HFFc6 (cell line): ENCODE measurements around the gene MBD3L4. TPM values are rescaled to one million over a fixed set of nuclear protein-coding genes. Genes with fewer than 3 reads are reported as not detected.
"Not testable (repeated sequence)": the region's sequence is repeated elsewhere in the genome, so short reads cannot be mapped to it uniquely, and the experiment has no call there.

ENCODE experiments used
- DNase-seq: peaks from one replicate; pipeline ENCODE4 v3.0.0-alpha.2; 2018
- H3K27ac Mint-ChIP-seq: 2 replicates; pipeline ENCODE4 v1.8.0; 2020; ENCODE audit warnings: mild to moderate bottlenecking, mixed read lengths
- H3K27me3 Mint-ChIP-seq: 2 replicates; pipeline ENCODE4 v1.8.0; 2021; ENCODE audit warnings: mild to moderate bottlenecking, moderate library complexity, mixed read lengths; ENCODE audit not compliant: insufficient read depth
- H3K36me3 Mint-ChIP-seq: 2 replicates; pipeline ENCODE4 v1.8.0; 2021; ENCODE audit warnings: low read depth, mixed read lengths
- H3K4me1 Mint-ChIP-seq: 2 replicates; pipeline ENCODE4 v1.8.0; 2020; ENCODE audit warnings: low read depth, mixed read lengths
- H3K4me3 Mint-ChIP-seq: 2 replicates; pipeline ENCODE4 v1.8.0; 2020; ENCODE audit warnings: mild to moderate bottlenecking, moderate library complexity, mixed read lengths
- H3K9me3 Mint-ChIP-seq: 2 replicates; pipeline ENCODE4 v1.8.0; 2020; ENCODE audit warnings: mild to moderate bottlenecking, mixed read lengths
- total RNA-seq, 6 experiments: library from RNA; stranded (reverse); fragmentation: NEBNext Ultra II Directional; extraction: Animal tissue kit (Norgen Biotek cat#: 25700); gene quantifications; 2 replicates in 1 of 6; 3 replicates in 5 of 6; pipeline ENCODE4 v1.2.3, GENCODE V29; 2021
- TF ChIP-seq, protein P1 (sequence below): fragments of 200-600 bp; sonication (generic); IDR thresholded peaks from 2 replicates; pipeline ENCODE4 v1.5.0; 2021; ENCODE audit warnings: antibody characterized with exemption, mild to moderate bottlenecking

The MBD3L4 gene
- total RNA-seq, 6 experiments from 2014 or later, result not detected

- H3K27me3 Mint-ChIP-seq, DNase-seq, H3K36me3 Mint-ChIP-seq, H3K4me3 Mint-ChIP-seq, H3K4me1 Mint-ChIP-seq, H3K27ac Mint-ChIP-seq, H3K9me3 Mint-ChIP-seq: not testable (repeated sequence)
These were observed 1.6 kb upstream of the MBD3L4 start for GRCh38 chr19:7041563-7041962.

DNA sequence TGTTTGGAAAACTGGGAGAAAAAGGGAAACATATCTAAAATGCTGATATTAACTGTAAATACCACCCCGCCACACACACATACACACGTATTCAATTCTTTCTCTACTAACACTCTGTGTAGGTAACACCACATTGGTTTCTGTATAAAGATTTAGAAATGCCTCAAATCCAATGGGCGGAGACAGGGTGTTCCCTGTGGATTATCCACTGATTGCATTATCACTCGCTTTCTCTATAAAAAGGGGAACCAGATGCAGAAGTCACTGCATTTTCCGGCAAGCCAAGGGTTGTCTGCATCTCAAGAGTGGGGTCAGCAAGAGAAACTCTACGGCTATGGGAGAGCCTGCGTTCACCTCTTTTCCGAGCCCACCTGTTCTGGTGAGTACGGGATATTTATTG, 9.7 kb downstream of the MBD3L4 start, which contains the start of gene MBD3L5:
Gene MBD3L5 (plus strand): TSS at position 301 of the 400 bp plus-strand sequence. CDS start 34 bp downstream, at position 335.
- H3K27ac Mint-ChIP-seq, H3K36me3 Mint-ChIP-seq, H3K27me3 Mint-ChIP-seq, H3K4me1 Mint-ChIP-seq, H3K4me3 Mint-ChIP-seq, DNase-seq, H3K9me3 Mint-ChIP-seq: not testable (repeated sequence)

GRCh38 chr19:7028790-7029189, 11.2 kb downstream of the MBD3L4 start:
- not testable (repeated sequence) for H3K9me3 Mint-ChIP-seq, H3K27me3 Mint-ChIP-seq, DNase-seq, H3K36me3 Mint-ChIP-seq, H3K4me3 Mint-ChIP-seq, H3K27ac Mint-ChIP-seq, H3K4me1 Mint-ChIP-seq

DNA sequence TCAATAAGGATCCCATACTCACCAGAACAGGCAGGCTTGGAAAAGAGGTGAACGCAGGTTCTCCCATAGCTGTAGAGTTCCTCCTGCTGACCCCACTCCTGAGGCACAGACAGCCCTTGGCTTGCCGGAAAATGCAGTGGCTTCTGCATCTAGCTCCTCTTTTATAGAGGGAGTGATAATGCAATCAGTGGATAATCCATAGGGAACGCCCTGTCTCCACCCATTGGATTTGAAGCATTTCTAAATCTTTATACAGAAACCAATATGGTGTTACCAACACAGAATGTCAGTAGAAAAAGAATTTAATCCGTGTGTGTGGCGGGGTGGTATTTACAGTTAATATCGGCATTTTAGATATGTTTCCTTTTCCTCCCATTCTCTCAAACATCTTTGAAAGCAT, 18.6 kb downstream of the MBD3L4 start, which contains the start of gene MBD3L2B:
Gene MBD3L2B (minus strand): TSS at position 101 of the 400 bp plus-strand sequence. CDS start 34 bp downstream, at position 67.
- H3K27me3 Mint-ChIP-seq, H3K9me3 Mint-ChIP-seq, H3K27ac Mint-ChIP-seq, H3K4me1 Mint-ChIP-seq, H3K4me3 Mint-ChIP-seq, H3K36me3 Mint-ChIP-seq, DNase-seq: not testable (repeated sequence)

GRCh38 chr19:7018828-7019227, 21.2 kb downstream of the MBD3L4 start:
- no peaks in the 10 kb centered on the region for H3K36me3 Mint-ChIP-seq
- no peak overlapping the region for H3K4me3 Mint-ChIP-seq
- TF ChIP-seq, protein P1, sequence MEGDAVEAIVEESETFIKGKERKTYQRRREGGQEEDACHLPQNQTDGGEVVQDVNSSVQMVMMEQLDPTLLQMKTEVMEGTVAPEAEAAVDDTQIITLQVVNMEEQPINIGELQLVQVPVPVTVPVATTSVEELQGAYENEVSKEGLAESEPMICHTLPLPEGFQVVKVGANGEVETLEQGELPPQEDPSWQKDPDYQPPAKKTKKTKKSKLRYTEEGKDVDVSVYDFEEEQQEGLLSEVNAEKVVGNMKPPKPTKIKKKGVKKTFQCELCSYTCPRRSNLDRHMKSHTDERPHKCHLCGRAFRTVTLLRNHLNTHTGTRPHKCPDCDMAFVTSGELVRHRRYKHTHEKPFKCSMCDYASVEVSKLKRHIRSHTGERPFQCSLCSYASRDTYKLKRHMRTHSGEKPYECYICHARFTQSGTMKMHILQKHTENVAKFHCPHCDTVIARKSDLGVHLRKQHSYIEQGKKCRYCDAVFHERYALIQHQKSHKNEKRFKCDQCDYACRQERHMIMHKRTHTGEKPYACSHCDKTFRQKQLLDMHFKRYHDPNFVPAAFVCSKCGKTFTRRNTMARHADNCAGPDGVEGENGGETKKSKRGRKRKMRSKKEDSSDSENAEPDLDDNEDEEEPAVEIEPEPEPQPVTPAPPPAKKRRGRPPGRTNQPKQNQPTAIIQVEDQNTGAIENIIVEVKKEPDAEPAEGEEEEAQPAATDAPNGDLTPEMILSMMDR, result no peak
- H3K27me3 Mint-ChIP-seq, result no peaks in the 10 kb centered on the region
- no peaks in the 10 kb centered on the region for H3K4me1 Mint-ChIP-seq
- H3K9me3 Mint-ChIP-seq, result no peaks in the 10 kb centered on the region; the same call in 1 of the 2 replicates
- DNase-seq, result no peak
- no peak overlapping the region for H3K27ac Mint-ChIP-seq

DNA sequence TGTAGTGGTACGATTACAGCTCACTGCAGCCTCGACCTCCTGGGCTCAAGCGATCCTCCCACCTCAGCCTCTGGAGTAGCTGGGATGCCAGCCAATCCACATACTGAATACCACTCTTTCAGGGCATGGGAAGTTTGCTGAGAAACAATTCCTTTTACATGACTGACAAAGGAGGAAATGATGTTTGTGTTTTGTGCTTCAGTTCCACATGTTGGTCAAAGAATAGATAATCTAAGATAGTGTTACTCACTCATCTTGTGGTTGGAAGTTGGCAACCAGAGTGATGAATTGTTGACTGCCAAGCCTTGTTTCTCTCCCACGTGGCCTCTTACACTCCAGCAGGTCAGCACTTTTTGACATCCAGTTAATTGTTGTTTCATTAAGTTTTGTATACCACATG, 26.3 kb downstream of the MBD3L4 start:
- Mint-ChIP-seq H3K27ac (no peak overlapping the region), H3K27me3 (peaks cover 6% of the 10 kb centered on the region), H3K4me1 (no peaks in the 10 kb centered on the region), H3K9me3 (peaks cover 9% of the 10 kb centered on the region; the same call in 1 of the 2 replicates), H3K36me3 (peaks cover 5% of the 10 kb centered on the region; the same call in 1 of the 2 replicates), H3K4me3 (no peak overlapping the region)
- peak; percentile 2 for DNase-seq
- TF ChIP-seq, protein P1, result no peak

DNA sequence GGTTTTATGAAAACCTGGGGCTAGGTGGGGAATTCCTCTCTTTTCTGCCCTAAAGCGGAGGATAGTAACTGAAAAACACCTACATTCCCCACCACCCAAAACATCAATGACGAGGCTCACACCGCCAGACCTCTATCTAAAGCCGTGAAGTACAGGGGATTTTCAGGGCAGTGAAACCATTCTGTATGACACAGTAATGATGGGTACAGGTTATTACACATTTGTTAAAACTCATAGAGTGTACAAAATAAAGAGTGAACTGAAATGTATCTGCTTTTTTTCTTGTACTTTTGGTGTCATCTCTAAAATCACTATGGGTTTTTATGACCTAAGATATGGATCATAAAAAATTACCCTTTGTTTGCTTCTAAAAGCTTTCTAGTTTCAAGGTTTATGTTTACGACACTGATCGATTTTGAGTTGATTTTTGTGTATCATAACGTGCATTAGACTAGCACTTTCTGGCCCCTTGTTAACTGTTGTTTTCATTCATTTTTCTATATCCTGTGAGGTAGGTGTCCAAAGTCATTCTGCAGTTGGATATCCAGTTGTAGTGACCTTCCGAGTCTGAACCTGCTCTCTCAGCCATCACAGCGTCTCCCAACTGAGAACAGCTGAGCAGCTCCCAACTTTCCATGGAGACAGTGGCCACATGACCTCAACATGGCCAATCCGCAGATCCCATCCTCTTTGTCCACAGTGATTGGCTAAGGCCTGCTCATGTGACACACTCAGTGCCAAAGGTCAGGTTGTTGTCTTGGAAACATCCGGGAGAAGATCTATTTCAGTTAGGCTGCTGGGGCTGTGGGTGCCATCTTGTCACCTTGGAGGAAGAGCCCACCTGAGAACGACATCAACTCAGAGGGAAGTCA, 29.0 kb downstream of the MBD3L4 start:
- TF ChIP-seq, protein P1, result no peak
- no peak overlapping the region for H3K27ac Mint-ChIP-seq
- DNase-seq, result no peak
- H3K27me3 Mint-ChIP-seq, result peaks cover 6% of the 10 kb centered on the region
- no peak overlapping the region for H3K4me3 Mint-ChIP-seq
- H3K4me1 Mint-ChIP-seq, result no peaks in the 10 kb centered on the region
- peaks cover 17% of the 10 kb centered on the region for H3K9me3 Mint-ChIP-seq
- peaks cover 10% of the 10 kb centered on the region for H3K36me3 Mint-ChIP-seq
